Tibial artery (tissue), 4 donors: ENCODE measurements around the gene COX7A2L.

Experiments
- DNase-seq, 2 donors: peaks; one replicate each; pipeline ENCODE4 v3.0.0-alpha.2; 2019
- H3K27ac ChIP-seq, 2 donors: fragments of 200-600 bp; sonication (generic) in 1 of 2; 1 replicate in 1 of 2; 2 replicates in 1 of 2; pipeline ENCODE4 v1.5.1; 2018 to 2019; ENCODE audit warnings: mild to moderate bottlenecking in 1 of 2
- H3K27me3 ChIP-seq, 2 donors: fragments of 200-600 bp; sonication (generic) in 1 of 2; one replicate each; pipeline versions ENCODE4 v1.5.1 to v1.6.0; 2016 to 2019
- H3K36me3 ChIP-seq, 3 donors: fragments of 200-600 bp; sonication (generic) in 2 of 3; one replicate each; pipeline ENCODE4 v1.5.1; 2016 to 2019; ENCODE audit warnings: mild to moderate bottlenecking in 2 of 3
- H3K4me1 ChIP-seq, 4 donors: fragments of 200-600 bp; sonication (generic) in 2 of 4; 1 replicate in 3 of 4; 2 replicates in 1 of 4; pipeline ENCODE4 v1.5.1; 2016 to 2019
- H3K4me3 ChIP-seq, 2 donors: fragments of 200-600 bp; sonication (generic) in 1 of 2; 1 replicate in 1 of 2; 2 replicates in 1 of 2; pipeline ENCODE4 v1.5.1; 2018 to 2019; ENCODE audit warnings: mild to moderate bottlenecking in 2 of 2
- H3K9me3 ChIP-seq, 3 donors: fragments of 200-600 bp; sonication (generic) in 1 of 3; one replicate each; pipeline ENCODE4 v1.5.1; 2016 to 2019
- CTCF ChIP-seq, 2 experiments: fragments of 200-600 bp in 1 of 2; fragments of 450-650 bp in 1 of 2; IDR thresholded peaks; one replicate each; pipeline ENCODE4 v1.5.1; 2017 to 2019; ENCODE audit warnings: antibody characterized with exemption in 2 of 2, mild to moderate bottlenecking in 1 of 2, moderate library complexity in 1 of 2
- intact Hi-C: fragments of 100-400 bp; cut with DNase I; formaldehyde crosslinking; loops from one replicate; pipeline ENCODE4 v1.15.0; 2023; ENCODE audit warnings: low total_unique reads

Gene COX7A2L

GRCh38 chr2:42369532-42370229, 8.7 kb upstream of the COX7A2L start:
- Histone ChIP-seq H3K36me3 (no peaks in the 10 kb centered on the region), H3K4me1 (no peaks in the 10 kb centered on the region), H3K27ac (no peak overlapping the region), H3K4me3 (no peak overlapping the region), H3K9me3 (no peaks in the 10 kb centered on the region), H3K27me3 (peaks cover 0 to 2% of the 10 kb centered on the region in 2 donors)
- DNase-seq, result no peak
- intact Hi-C loops, result loop anchor here (10.0 kb wide), 1 partner anchor 275 kb away; no protein-coding TSS in a partner anchor
- no peak for TF ChIP-seq CTCF (IDR thresholded peaks at IDR 0.05)

GRCh38 chr2:42368817-42369531, 8.0 kb upstream of the COX7A2L start:
- H3K4me3 ChIP-seq, result no peak overlapping the region
- peaks cover 0 to 2% of the 10 kb centered on the region in 2 donors for H3K27me3 ChIP-seq
- H3K4me1 ChIP-seq, result no peaks in the 10 kb centered on the region
- H3K9me3 ChIP-seq, result no peaks in the 10 kb centered on the region
- no peak overlapping the region for H3K27ac ChIP-seq
- no peak for TF ChIP-seq CTCF (IDR thresholded peaks at IDR 0.05)
- no peaks in the 10 kb centered on the region for H3K36me3 ChIP-seq
- intact Hi-C loops, result loop anchor here (10.0 kb wide), 1 partner anchor 274 kb away; no protein-coding TSS in a partner anchor
- no peak for DNase-seq

GRCh38 chr2:42367835-42368234, 6.8 kb upstream of the COX7A2L start:
- DNase-seq, result no peak
- Histone ChIP-seq H3K36me3 (no peaks in the 10 kb centered on the region), H3K27me3 (peaks cover 0 to 2% of the 10 kb centered on the region in 2 donors), H3K4me3 (no peak overlapping the region), H3K9me3 (no peaks in the 10 kb centered on the region), H3K27ac (no peak overlapping the region), H3K4me1 (no peaks in the 10 kb centered on the region)
- TF ChIP-seq CTCF (IDR thresholded peaks at IDR 0.05), result no peak
- intact Hi-C loops, result loop anchor here (10.0 kb wide), 1 partner anchor 273 kb away; no protein-coding TSS in a partner anchor

DNA sequence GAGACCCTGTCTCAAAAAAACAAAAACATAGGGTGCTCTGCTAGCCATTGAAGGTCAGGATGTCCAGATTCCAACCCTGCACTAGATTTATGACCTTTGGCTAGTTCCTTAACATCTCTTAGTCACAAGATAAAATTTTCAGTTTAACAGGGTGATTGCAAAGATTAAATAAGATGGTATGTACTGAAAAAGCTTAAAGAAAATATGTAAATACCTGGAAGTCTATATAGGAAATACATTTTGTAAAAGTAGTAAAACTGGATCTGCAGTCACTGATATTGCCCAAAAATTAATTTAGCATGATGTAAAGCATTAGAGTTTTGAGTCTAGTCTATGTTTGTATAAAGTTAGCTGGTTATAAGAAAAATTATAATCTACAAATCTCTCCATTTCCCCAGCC, 5.4 kb upstream of the COX7A2L start:
- Histone ChIP-seq H3K4me3 (no peak overlapping the region), H3K9me3 (no peaks in the 10 kb centered on the region), H3K4me1 (peaks cover 0 to 5% (median 4%) of the 10 kb centered on the region in 4 donors), H3K27ac (no peak overlapping the region), H3K36me3 (no peaks in the 10 kb centered on the region), H3K27me3 (peaks cover 0 to 2% of the 10 kb centered on the region in 2 donors)
- intact Hi-C loops, result loop anchor here (10.0 kb wide), 1 partner anchor 272 kb away; no protein-coding TSS in a partner anchor
- no peak for TF ChIP-seq CTCF (IDR thresholded peaks at IDR 0.05)
- no peak for DNase-seq

DNA sequence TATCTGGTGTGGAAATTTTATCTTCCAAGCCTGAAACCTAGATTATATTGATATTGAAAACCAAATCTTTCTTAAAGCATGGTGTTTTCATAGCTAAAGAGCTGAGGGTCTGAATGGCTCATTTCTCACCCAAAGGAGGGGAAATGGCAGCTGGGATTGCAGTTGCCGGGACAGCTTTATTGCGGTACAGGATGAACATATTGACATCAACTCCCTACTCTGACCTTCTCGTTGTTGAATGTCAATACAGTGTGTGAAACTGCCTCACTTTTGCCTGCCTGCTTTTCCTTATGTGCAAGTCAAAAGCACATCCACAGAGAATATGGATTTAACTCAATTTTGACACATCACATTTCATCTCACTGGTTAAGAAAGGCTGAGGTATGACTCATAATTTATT, 3.6 kb upstream of the COX7A2L start:
- Histone ChIP-seq H3K36me3 (no peaks in the 10 kb centered on the region), H3K9me3 (no peaks in the 10 kb centered on the region), H3K27me3 (peaks cover 0 to 2% of the 10 kb centered on the region in 2 donors), H3K4me3 (no peak overlapping the region), H3K27ac (no peak overlapping the region), H3K4me1 (peaks cover 0 to 13% (median 10%) of the 10 kb centered on the region in 4 donors)
- DNase-seq, result no peak
- no peak for TF ChIP-seq CTCF (IDR thresholded peaks at IDR 0.05)
- intact Hi-C loops, result loop anchor here (10.0 kb wide), 1 partner anchor 270 kb away; no protein-coding TSS in a partner anchor
